DND-41 (cell line): Measurements from ENCODE around the gene PPP1R14C.

Experiments used
- EZH2 ChIP-seq: IDR thresholded peaks from 3 replicates; pipeline ENCODE4 v1.6.1; 2012; ENCODE audit warnings: borderline replicate concordance, low read depth, mild to moderate bottlenecking, moderate library complexity, low read length, inconsistent platforms; ENCODE audit not compliant: severe bottlenecking
- TF ChIP-seq, protein P1 (sequence below): IDR thresholded peaks from 2 replicates; pipeline ENCODE4 v1.5.1; 2012; ENCODE audit warnings: borderline replicate concordance, low read length, moderate library complexity, mild to moderate bottlenecking; ENCODE audit not compliant: poor library complexity, severe bottlenecking; ENCODE audit errors: extremely low read depth

DNA sequence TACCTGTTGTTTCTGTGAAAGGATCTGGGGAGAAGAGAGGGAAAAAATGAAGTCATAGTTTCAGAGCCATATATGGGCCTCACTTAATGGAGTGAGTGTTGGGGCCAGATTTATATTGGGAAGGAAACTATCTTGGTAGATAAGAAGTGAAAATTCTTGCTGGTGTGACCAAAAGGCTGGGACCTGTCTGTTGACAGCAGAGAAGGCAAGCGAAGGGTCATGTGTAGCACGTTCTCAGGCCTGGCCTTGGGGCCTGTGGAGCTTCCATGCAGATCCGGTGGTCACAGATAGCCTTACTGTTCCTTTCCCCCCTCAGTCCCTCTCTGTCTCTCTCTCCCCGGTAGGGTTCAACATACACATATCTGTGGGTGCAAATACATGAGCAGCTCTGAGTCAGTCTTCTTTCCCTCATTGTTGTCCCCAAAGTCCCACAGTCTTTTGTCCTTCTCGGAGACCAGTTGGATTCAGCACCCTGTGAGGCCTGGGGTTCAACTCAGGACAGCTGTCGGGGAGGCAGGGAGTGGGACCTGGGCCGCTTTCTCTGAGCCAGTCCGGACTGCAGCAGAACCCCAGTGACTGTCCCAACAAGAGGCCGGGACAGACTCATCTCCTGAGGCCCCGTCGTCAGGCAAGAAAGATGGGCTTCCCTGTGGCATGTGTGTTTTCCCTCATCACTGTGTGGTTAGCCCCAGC lies 34.6 kb downstream of the PPP1R14C start:
- TF ChIP-seq, protein P1, sequence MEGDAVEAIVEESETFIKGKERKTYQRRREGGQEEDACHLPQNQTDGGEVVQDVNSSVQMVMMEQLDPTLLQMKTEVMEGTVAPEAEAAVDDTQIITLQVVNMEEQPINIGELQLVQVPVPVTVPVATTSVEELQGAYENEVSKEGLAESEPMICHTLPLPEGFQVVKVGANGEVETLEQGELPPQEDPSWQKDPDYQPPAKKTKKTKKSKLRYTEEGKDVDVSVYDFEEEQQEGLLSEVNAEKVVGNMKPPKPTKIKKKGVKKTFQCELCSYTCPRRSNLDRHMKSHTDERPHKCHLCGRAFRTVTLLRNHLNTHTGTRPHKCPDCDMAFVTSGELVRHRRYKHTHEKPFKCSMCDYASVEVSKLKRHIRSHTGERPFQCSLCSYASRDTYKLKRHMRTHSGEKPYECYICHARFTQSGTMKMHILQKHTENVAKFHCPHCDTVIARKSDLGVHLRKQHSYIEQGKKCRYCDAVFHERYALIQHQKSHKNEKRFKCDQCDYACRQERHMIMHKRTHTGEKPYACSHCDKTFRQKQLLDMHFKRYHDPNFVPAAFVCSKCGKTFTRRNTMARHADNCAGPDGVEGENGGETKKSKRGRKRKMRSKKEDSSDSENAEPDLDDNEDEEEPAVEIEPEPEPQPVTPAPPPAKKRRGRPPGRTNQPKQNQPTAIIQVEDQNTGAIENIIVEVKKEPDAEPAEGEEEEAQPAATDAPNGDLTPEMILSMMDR: no peak
- no peak for TF ChIP-seq EZH2
